Measurements from ENCODE around the gene SCAMP4. TPM values are rescaled to one million over a fixed set of nuclear protein-coding genes. Genes with fewer than 3 reads are reported as not detected.

Gene SCAMP4
- total and polyA plus RNA-seq, 2 of the 13 experiments (the other 11 are each of a cell fraction or from before 2014, with no cell fraction given), result 10.7 to 13.7 TPM

DNA sequence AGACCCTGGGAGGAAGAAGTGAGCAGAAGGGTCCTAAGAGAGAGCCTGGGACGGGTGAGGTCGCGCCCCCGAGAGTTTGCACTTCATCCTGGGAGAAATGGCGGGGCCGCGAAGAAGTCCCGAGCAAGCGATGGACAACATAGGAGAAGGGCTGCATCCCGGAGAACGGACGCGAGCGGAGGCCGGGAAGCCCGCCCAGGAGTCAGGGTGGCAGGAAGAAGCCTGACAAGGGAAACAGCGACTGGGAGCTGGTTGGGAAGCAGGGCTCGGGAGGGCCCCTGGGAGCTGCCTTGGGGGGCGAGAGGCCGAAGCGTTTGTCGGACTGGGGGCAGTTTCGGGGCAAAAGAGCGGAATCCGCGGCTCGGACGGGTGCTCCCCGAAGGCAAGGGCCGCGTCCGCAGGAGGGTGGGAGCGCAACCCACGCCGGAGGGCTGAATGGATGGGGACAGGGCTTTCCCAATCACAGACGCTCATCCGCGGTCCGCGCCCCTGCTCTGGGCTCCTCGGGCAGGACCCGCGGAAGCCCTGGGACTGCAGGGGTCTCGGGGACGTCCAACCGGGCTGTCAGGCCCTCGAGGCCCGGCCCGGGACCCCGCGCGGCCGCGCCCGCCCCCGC lies 20.4 kb upstream of the SCAMP4 start (continued):
- TF ChIP-seq, protein P1, sequence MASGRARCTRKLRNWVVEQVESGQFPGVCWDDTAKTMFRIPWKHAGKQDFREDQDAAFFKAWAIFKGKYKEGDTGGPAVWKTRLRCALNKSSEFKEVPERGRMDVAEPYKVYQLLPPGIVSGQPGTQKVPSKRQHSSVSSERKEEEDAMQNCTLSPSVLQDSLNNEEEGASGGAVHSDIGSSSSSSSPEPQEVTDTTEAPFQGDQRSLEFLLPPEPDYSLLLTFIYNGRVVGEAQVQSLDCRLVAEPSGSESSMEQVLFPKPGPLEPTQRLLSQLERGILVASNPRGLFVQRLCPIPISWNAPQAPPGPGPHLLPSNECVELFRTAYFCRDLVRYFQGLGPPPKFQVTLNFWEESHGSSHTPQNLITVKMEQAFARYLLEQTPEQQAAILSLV (CRISPR knock-in tag; IDR thresholded peaks at IDR 0.05; ENCODE audit: borderline replicate concordance), result 0 out of 2 replicates have a peak, but pooled peaks have one; percentile 16
- TF ChIP-seq ZNF629 (CRISPR knock-in tag; conservative IDR thresholded peaks at IDR 0.05), result no peak
- TF ChIP-seq ZNF772 (CRISPR knock-in tag; IDR thresholded peaks at IDR 0.05), result 0 out of 2 replicates have a peak, but pooled peaks have one; percentile 7
- TF ChIP-seq PHF20 (CRISPR knock-in tag; IDR thresholded peaks at IDR 0.05), result 0 out of 2 replicates have a peak, but pooled peaks have one; percentile 7
- TF ChIP-seq, protein P2, sequence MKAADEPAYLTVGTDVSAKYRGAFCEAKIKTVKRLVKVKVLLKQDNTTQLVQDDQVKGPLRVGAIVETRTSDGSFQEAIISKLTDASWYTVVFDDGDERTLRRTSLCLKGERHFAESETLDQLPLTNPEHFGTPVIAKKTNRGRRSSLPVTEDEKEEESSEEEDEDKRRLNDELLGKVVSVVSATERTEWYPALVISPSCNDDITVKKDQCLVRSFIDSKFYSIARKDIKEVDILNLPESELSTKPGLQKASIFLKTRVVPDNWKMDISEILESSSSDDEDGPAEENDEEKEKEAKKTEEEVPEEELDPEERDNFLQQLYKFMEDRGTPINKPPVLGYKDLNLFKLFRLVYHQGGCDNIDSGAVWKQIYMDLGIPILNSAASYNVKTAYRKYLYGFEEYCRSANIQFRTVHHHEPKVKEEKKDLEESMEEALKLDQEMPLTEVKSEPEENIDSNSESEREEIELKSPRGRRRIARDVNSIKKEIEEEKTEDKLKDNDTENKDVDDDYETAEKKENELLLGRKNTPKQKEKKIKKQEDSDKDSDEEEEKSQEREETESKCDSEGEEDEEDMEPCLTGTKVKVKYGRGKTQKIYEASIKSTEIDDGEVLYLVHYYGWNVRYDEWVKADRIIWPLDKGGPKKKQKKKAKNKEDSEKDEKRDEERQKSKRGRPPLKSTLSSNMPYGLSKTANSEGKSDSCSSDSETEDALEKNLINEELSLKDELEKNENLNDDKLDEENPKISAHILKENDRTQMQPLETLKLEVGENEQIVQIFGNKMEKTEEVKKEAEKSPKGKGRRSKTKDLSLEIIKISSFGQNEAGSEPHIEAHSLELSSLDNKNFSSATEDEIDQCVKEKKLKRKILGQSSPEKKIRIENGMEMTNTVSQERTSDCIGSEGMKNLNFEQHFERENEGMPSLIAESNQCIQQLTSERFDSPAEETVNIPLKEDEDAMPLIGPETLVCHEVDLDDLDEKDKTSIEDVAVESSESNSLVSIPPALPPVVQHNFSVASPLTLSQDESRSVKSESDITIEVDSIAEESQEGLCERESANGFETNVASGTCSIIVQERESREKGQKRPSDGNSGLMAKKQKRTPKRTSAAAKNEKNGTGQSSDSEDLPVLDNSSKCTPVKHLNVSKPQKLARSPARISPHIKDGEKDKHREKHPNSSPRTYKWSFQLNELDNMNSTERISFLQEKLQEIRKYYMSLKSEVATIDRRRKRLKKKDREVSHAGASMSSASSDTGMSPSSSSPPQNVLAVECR (CRISPR knock-in tag; IDR thresholded peaks at IDR 0.05; ENCODE audit: borderline replicate concordance), result peak; percentile 45
- TF ChIP-seq ZZZ3 (CRISPR knock-in tag; IDR thresholded peaks at IDR 0.05; ENCODE audit: borderline replicate concordance), result no peak
- TF ChIP-seq HOXA9 (CRISPR knock-in tag; IDR thresholded peaks at IDR 0.05; ENCODE audit: borderline replicate concordance), result no peak
- TF ChIP-seq ZNF33B (CRISPR knock-in tag; IDR thresholded peaks at IDR 0.05), result 0 out of 2 replicates have a peak, but pooled peaks have one; percentile 42
- TF ChIP-seq, protein P3, sequence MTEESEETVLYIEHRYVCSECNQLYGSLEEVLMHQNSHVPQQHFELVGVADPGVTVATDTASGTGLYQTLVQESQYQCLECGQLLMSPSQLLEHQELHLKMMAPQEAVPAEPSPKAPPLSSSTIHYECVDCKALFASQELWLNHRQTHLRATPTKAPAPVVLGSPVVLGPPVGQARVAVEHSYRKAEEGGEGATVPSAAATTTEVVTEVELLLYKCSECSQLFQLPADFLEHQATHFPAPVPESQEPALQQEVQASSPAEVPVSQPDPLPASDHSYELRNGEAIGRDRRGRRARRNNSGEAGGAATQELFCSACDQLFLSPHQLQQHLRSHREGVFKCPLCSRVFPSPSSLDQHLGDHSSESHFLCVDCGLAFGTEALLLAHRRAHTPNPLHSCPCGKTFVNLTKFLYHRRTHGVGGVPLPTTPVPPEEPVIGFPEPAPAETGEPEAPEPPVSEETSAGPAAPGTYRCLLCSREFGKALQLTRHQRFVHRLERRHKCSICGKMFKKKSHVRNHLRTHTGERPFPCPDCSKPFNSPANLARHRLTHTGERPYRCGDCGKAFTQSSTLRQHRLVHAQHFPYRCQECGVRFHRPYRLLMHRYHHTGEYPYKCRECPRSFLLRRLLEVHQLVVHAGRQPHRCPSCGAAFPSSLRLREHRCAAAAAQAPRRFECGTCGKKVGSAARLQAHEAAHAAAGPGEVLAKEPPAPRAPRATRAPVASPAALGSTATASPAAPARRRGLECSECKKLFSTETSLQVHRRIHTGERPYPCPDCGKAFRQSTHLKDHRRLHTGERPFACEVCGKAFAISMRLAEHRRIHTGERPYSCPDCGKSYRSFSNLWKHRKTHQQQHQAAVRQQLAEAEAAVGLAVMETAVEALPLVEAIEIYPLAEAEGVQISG (CRISPR knock-in tag; IDR thresholded peaks at IDR 0.05), result 0 out of 2 replicates have a peak, but pooled peaks have one; percentile 4
- TF ChIP-seq RBFOX2 (IDR thresholded peaks at IDR 0.05; ENCODE audit: low read depth, low read length), result peak; percentile 71; the same call in 1 of the 2 replicates
- peak; percentile 44; the same call in 1 of the 2 replicates for TF ChIP-seq KDM2A (CRISPR knock-in tag; IDR thresholded peaks at IDR 0.05; ENCODE audit: borderline replicate concordance, low read depth)
- 0 out of 2 replicates have a peak, but pooled peaks have one; percentile 11 for TF ChIP-seq CHCHD3 (CRISPR knock-in tag; IDR thresholded peaks at IDR 0.05)
- peak; percentile 38; the same call in 1 of the 2 replicates for TF ChIP-seq ZNF333 (CRISPR knock-in tag; IDR thresholded peaks at IDR 0.05; ENCODE audit: borderline replicate concordance)
- peak; percentile 44; the same call in 1 of the 2 replicates for TF ChIP-seq PHF8 (CRISPR knock-in tag; IDR thresholded peaks at IDR 0.05)
- no peak for TF ChIP-seq MEIS2 (CRISPR knock-in tag; IDR thresholded peaks at IDR 0.05)
- peak; percentile 44; the same call in 1 of the 2 replicates for TF ChIP-seq GABPB1 (CRISPR knock-in tag; IDR thresholded peaks at IDR 0.05)
- TF ChIP-seq SAP130 (CRISPR knock-in tag; IDR thresholded peaks at IDR 0.05; ENCODE audit: low read depth), result peak; percentile 9; the same call in 1 of the 2 replicates
- TF ChIP-seq KDM3A (CRISPR knock-in tag; IDR thresholded peaks at IDR 0.05; ENCODE audit: low read depth), result 0 out of 2 replicates have a peak, but pooled peaks have one; percentile 6

All from HepG2 (cell line).